Embryonic facial prominence (tissue), 1 donor: ENCODE results near the gene TPSG1.
"Not testable (repeated sequence)": the region's sequence is repeated elsewhere in the genome, so short reads cannot be mapped to it uniquely, and the experiment has no call there.

Experiments used
- DNase-seq: peaks from one replicate; pipeline ENCODE4 v3.0.0-alpha.2; 2016; ENCODE audit errors: extremely low spot score

The TPSG1 gene

GRCh38 chr16:1256874-1257322 is 31.8 kb upstream of the TPSG1 start:
- no peak for DNase-seq

GRCh38 chr16:1256296-1256873 is 31.3 kb upstream of the TPSG1 start:
- DNase-seq: not testable (repeated sequence)

GRCh38 chr16:1255276-1256122 is 30.4 kb upstream of the TPSG1 start, which contains the start of gene TPSD1:
TSS of gene TPSD1 (plus strand) at chr16:1256069. CDS start at chr16:1256281, 212 bp downstream.
- not testable (repeated sequence) for DNase-seq

DNA sequence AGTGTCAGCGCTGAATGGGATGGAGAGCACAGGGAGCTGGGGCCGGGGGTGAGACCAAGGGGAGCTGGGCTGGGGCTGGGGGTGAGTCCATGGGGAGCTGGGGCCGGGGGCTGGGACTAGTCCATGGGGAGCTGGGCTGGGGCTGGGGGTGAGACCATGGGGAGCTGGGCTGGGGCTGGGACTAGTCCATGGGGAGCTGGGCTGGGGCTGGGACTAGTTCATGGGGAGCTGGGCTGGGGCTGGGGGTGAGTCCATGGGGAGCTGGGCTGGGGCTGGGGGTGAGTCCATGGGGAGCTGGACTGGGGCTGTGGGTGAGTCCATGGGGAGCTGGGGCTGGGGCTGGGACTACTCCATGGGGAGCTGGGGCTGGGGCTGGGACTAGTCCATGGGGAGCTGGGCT is 29.8 kb upstream of the TPSG1 start:
- not testable (repeated sequence) for DNase-seq

- not testable (repeated sequence) for DNase-seq
These were observed 28.8 kb upstream of the TPSG1 start for GRCh38 chr16:1253701-1254364.

DNA sequence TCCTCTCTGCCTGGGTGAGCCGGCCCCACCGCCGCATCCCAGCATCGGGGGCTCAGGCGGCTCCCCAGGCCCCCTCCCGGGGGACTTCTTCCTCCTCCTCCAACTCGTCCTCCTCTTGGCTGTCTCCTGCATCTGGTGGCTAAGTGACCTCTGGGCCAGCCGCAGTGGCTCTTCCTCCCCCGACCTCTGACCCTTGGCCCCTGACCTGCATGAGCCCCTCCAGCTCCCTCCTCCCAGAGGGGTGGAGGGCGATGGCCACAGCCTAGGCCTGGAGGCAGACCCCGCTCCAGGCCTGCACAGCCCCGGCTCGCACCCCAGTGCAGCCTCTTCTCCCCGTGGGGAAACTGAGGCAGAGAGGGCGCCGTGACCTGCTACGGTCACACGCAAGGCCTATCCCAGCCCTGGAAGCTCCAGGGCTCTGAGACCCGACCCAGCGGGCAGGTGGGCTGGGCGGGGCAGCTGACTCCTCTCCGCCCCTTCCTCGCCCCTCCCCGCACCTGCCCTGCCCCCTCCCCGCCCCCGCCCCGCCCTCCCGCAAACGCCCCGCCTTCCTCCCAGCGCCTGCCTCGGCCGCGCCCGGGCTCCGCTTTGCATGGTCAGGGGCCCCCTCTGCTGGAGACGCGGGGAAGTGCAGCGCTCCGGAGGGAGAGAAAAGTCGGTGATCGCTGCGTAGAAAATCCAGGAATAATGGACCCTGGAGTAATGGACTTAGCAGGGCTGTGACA is 24.1 kb upstream of the TPSG1 start:
- not testable (repeated sequence) for DNase-seq

DNA sequence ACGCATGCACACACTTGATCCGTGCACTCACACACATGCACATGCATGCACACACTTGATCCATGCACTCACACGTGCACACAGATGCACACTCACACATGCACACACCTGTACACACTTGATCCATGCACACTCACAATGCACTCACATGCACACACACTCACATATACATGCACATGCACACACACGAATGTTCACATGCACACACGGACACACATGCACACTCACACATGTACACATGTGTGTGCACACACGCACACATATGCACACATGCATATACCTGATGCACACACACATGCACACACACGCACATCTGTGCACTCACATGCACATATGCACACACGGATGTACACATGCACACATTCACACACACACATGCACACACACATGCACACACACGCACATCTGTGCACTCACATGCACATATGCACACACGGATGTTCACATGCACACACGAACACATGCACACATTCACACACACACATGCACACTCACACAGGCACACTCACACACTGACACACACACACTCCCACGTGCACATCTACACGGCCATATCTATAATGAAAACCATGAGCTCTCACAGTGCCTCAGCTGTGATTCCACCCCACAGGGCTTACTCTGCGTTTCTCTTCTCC is 23.0 kb upstream of the TPSG1 start:
- DNase-seq: not testable (repeated sequence)

- no peak for DNase-seq
These were observed 20.5 kb upstream of the TPSG1 start for GRCh38 chr16:1245452-1246020.

DNA sequence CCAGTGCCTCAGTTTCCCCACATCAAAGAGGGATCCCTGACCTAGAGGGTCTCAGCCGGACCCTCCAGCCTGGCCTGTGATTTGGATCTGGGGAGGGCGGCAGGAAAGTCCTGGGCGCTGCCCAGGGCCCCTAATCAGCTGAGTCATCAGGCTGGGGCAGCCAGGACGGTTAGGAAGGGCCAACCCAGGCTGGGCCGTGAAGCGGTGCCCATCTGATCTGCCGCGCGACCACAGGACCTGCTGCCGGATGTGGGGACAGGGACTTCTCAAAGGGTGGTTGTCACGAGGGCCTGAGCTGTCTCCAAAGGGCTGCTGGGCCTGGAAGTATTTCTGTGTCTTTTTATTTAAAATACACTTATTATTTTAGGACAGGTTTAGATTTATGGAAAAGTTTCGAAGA is 19.8 kb upstream of the TPSG1 start:
- DNase-seq: no peak

- DNase-seq: not testable (repeated sequence)
These were observed 19.1 kb upstream of the TPSG1 start for GRCh38 chr16:1243907-1244850.

- DNase-seq: not testable (repeated sequence)
These were observed 18.3 kb upstream of the TPSG1 start for GRCh38 chr16:1243363-1243762.

- DNase-seq: not testable (repeated sequence)
These were observed 16.0 kb upstream of the TPSG1 start for GRCh38 chr16:1241081-1241480.

DNA sequence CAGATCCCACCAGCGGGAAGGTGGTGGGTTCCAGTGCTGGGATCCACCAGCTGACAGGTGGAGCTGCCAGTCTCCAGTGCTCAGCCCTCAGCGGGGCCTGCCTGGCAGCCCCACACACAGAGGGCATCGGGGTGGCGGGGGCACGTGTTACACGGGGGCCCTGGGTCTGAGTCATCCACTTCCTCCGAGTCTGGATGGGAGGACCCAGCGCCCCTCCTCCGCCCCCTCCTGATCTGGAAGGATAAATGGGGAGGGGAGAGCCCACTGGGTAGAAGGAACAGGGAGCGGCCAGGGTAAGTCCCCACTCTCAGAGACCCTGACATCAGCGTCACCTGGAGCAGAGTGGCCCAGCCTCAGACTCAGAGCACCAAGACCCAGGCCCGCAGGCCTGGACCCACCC is 15.4 kb upstream of the TPSG1 start, which contains the start of gene TPSAB1:
TSS of gene TPSAB1 (plus strand) at position 270 of the 400 bp plus-strand sequence. CDS start 234 bp downstream, outside the sequence.
- DNase-seq: not testable (repeated sequence)

DNA sequence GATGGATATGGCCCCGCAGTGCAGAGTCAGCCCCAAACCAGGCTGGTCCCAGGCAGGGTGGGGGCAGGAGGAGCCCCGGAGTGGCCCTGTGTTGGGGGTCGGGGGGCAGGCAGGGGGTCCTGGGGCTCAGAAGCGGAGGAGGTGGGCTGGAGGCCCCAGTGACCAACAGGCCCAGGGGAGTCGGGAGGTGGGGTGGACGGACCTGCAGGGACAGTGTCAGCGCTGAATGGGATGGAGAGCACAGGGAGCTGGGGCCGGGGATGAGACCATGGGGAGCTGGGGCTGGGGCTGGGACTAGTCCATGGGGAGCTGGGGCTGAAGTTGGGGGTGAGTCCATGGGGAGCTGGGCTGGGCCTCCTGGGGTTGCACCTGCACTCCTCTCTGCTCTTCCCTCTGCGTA is 14.5 kb upstream of the TPSG1 start:
- DNase-seq: not testable (repeated sequence)

GRCh38 chr16:1238909-1239308 is 13.8 kb upstream of the TPSG1 start:
- not testable (repeated sequence) for DNase-seq

- DNase-seq: no peak
These were observed 12.9 kb upstream of the TPSG1 start for GRCh38 chr16:1237990-1238389.

- DNase-seq: not testable (repeated sequence)
These were observed 11.6 kb upstream of the TPSG1 start for GRCh38 chr16:1236659-1237058.

DNA sequence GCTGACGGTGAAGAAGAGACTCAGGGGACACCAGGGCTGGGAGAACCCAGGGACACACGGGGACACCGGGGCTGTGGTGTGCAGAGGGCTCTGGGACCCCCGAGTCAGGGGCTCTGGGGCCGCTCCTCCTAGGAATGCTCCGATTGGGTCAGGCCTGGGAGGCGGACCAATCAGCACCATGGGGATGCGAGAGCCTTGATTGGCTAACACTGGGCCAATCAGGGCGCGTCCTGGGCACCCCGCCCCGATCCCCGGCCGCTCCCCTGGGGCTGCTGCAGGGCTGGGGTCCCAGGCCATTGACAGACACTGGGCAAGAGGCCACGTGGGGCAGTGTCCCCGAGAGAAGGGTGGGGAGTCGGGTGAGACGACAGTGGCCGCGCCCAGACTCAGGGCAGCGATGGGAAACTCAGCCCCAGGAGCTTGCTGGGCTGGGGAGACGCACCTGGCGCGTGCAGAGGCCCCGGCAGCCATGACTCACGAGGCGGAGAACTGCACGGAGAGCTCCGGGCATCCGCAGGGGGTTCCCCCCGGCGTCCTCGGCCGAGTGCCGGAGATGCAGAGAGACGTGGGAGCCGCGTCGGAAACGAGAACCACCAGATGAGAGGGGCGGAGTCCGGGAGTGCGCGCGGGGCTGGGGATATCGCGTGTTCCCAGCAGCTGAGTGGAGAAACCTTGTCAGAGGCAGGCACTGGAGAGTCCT is 7.1 kb upstream of the TPSG1 start:
- DNase-seq: not testable (repeated sequence)

- not testable (repeated sequence) for DNase-seq
These were observed 6.2 kb upstream of the TPSG1 start for GRCh38 chr16:1231301-1231700.
